ENCODE results near the gene TRIM37.

DNA sequence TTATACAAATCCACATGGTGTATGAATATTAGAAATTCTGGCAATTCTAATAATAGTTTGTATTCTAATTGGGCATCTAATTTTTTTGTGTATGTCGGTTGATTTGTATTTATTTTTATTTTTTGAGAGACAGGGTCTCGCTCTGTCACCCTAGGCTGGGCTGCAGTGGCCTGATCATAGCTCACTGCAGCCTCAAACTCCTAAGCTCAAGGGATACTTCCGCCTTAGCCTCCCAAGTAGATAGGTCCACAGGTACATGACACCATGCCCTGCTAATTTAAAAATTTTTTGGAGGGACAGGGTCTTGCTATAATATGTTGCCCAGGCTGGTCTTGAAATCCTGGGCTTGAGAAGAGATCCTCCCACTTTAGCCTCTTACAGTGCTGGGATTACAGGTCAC lies 104.6 kb downstream of the TRIM37 start:
- TF ChIP-seq POLR2A (IDR thresholded peaks at IDR 0.05) (no peak), CTCF (IDR thresholded peaks at IDR 0.05) (no peak)
